HCT116 (cell line): Measurements from ENCODE around the gene SLC6A13.

Source experiments
- CTCF ChIP-seq, 3 experiments: fragments of 200-600 bp in 1 of 3; sonication (generic) in 1 of 3; IDR thresholded peaks in 2 of 3; conservative IDR thresholded peaks in 1 of 3; 2 replicates each; pipeline ENCODE4 v1.5.1; 2012 to 2017; ENCODE audit warnings: low read depth in 2 of 3, low read length in 2 of 3, antibody characterized with exemption in 1 of 3, borderline replicate concordance in 1 of 3, control low read depth in 1 of 3, mild to moderate bottlenecking in 1 of 3, mixed read lengths in 1 of 3, mixed run types in 1 of 3, moderate library complexity in 1 of 3; ENCODE audit not compliant: insufficient read depth in 1 of 3
- EZH2phosphoT487 ChIP-seq: fragments of 200-600 bp; IDR thresholded peaks from 2 replicates; pipeline ENCODE4 v1.6.1; 2018; ENCODE audit warnings: antibody characterized with exemption, borderline replicate concordance
- JUND ChIP-seq: IDR thresholded peaks from 2 replicates; pipeline ENCODE4 v1.6.1; 2012
- POLR2A ChIP-seq: IDR thresholded peaks from 2 replicates; pipeline ENCODE4 v1.7.0; 2011; ENCODE audit warnings: borderline replicate concordance; ENCODE audit not compliant: insufficient read depth, insufficient read length; ENCODE audit errors: extremely low read depth
- RAD21 ChIP-seq: IDR thresholded peaks from 2 replicates; pipeline ENCODE4 v1.6.1; 2012; ENCODE audit warnings: low read depth, mild to moderate bottlenecking
- REST ChIP-seq: IDR thresholded peaks from 2 replicates; pipeline ENCODE4 v1.6.1; 2012; ENCODE audit warnings: low read depth
- YY1 ChIP-seq: IDR thresholded peaks from 2 replicates; pipeline ENCODE4 v1.6.1; 2011; ENCODE audit warnings: low read length, low read depth, moderate library complexity, mild to moderate bottlenecking; ENCODE audit not compliant: insufficient replicate concordance; ENCODE audit errors: extremely low read depth

DNA sequence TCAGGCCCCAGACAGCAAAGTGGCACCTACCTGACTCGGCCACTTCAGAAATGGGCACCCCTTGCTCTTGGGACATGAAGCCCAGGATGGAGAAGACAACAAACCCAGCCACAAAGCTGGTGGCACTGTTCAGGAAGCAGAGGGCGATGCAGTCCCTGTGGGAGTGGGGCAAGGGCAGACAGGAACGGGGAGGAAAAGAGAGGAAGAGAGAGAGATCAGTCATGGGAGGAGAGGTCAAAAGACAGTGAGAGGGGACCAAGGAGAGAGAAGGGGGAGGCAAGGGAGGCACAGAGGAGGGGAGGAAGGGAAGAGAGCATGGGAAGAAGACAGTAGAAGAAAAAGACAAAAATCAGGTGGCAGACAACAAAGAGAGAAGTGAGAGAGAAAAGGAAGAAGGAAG lies 65.3 kb downstream of the SLC6A13 start:
- TF ChIP-seq EZH2phosphoT487 (no peak), JUND (no peak), CTCF (IDR thresholded peaks at IDR 0.05 in 2 of 3, conservative IDR thresholded peaks at IDR 0.05 in 1 of 3; ENCODE audit: borderline replicate concordance in 1 of 3, insufficient read depth in 1 of 3, low read depth in 2 of 3, low read length in 2 of 3) (no peak), REST (no peak), POLR2A (no peak), RAD21 (no peak), YY1 (no peak)
